ENCODE data around the gene OTUD5. TPM values are rescaled to one million over a fixed set of nuclear protein-coding genes. Genes with fewer than 3 reads are reported as not detected.

The OTUD5 gene
- total RNA-seq, 1 experiment from 2014 or later, result 62.5 TPM

DNA sequence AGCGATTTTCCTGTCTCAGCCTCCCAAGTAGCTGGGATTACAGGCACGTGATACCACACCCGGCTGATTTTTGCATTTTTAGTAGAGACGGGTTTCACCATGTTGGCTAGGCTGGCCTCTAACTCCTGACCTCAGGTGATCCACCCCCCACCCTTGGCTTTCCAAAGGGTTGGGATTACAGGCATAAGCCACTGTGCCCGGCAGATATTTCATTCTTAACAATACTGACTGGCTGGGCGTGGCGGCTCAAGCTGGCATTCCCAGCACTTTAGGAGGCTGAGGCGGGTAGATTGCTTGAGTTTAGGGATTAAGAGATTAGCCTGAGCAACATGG lies 58.4 kb downstream of the OTUD5 start:
- Histone ChIP-seq H2BK120ac (ENCODE audit: low read depth, low read length, poor library complexity, severe bottlenecking) (no peak overlapping the region), H3K79me1 (ENCODE audit: insufficient read depth, low read depth, low read length, poor library complexity, severe bottlenecking) (peaks cover 3% of the 10 kb centered on the region), H3K18ac (ENCODE audit: insufficient read length, low read depth, low read length) (no peak overlapping the region), H3T11ph (ENCODE audit: low read length) (no peak overlapping the region), H3K79me2 (ENCODE audit: insufficient read depth, low read length) (no peaks in the 10 kb centered on the region; the same call in 1 of the 2 replicates), H2BK20ac (ENCODE audit: low read depth, low read length, poor library complexity, severe bottlenecking) (no peak overlapping the region), H3K4me2 (ENCODE audit: insufficient read depth, insufficient read length, low read length) (no peak overlapping the region), H3K56ac (ENCODE audit: insufficient read length, low read depth, low read length) (no peak overlapping the region), H2AFZ (ENCODE audit: low read length) (no peak overlapping the region), H4K20me1 (ENCODE audit: control insufficient read depth, insufficient read depth, insufficient read length) (peaks cover 3% of the 10 kb centered on the region), H3K9me3 (ENCODE audit: control insufficient read depth, low read depth, low read length) (no peaks in the 10 kb centered on the region), H3K27me3 (ENCODE audit: insufficient read depth, low read length) (no peaks in the 10 kb centered on the region), H2BK5ac (ENCODE audit: insufficient read length, low read length) (no peak overlapping the region), H3K14ac (ENCODE audit: insufficient read depth, low read length) (no peak overlapping the region), H2AK5ac (ENCODE audit: insufficient read length, low read length) (no peak overlapping the region), H4K91ac (ENCODE audit: insufficient read length, low read depth, low read length) (no peak overlapping the region), H4K5ac (ENCODE audit: insufficient read length, low read depth, low read length) (no peak overlapping the region), H3K27ac (ENCODE audit: insufficient read length, low read depth, low read length) (no peak overlapping the region), H4K8ac (replicated peaks; ENCODE audit: insufficient read length, low read depth, low read length) (no peak overlapping the region), H3K9ac (ENCODE audit: extremely low read depth, insufficient read length, low read length) (no peak overlapping the region), H3K4me1 (ENCODE audit: insufficient read depth, low read length) (no peaks in the 10 kb centered on the region), H3K23me2 (ENCODE audit: insufficient read length, low read depth, low read length, poor library complexity, severe bottlenecking) (peaks cover 10% of the 10 kb centered on the region), H3K4ac (ENCODE audit: low read depth, low read length) (no peak overlapping the region), H2BK15ac (ENCODE audit: low read depth, low read length) (no peak overlapping the region), H3K23ac (ENCODE audit: insufficient read length, low read depth, low read length) (no peak overlapping the region), H2BK12ac (ENCODE audit: insufficient read length, low read depth, low read length) (no peak overlapping the region)
- Mint-ChIP-seq H3K27me3 (ENCODE audit: low read depth) (peaks cover 1% of the 10 kb centered on the region), H3K9me3 (peaks cover 80 to 84% of the 10 kb centered on the region in 2 experiments), H3K4me1 (peaks cover 4 to 10% of the 10 kb centered on the region in 2 experiments), H3K27ac (no peak overlapping the region), H3K4me3 (peak overlapping the region in 1 of 2 experiments; percentile 20; a peak in 1 of 5 replicates), H3K36me3 (ENCODE audit: insufficient read depth in 1 of 3, low read depth in 3 of 3) (peaks cover 26 to 59% (median 49%) of the 10 kb centered on the region in 3 experiments)
- WGBS (ENCODE audit: extremely low coverage, insufficient read length, low lambda C conversion rate), result no CpG with 5 or more reads among the region's 8 CpGs
- DNase-seq, result no peak
- no peak for TF ChIP-seq CTCF (conservative IDR thresholded peaks at IDR 0.05)
